ENCODE data around the gene DENND1C. TPM values are rescaled to one million over a fixed set of nuclear protein-coding genes. Genes with fewer than 3 reads are reported as not detected.

The DENND1C gene
- total and polyA plus RNA-seq, 2 of the 8 experiments (the other 6 are each of a cell fraction or from before 2014, with no cell fraction given): 3.6 to 4.0 TPM

DNA sequence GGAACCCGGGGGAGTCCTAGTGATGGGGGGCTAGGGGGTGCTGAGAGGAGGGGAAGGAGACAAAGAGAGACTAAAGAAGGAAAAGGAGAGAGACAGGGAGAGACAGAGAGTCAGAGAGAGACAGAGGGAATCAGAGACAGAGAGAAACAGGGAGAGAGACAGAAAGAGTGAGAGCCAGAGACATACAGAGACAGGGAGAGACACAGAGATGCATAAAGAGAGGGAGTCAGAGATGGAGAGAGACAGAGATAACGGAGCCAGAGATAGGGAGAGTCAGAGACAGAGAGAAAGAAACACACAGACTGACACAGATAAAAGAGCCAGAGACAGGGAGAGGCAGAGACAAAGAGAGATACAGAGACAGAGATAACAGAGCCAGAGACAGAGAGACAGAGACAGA lies 47.8 kb upstream of the DENND1C start:
- H4K8ac ChIP-seq (ENCODE audit: extremely low read depth, insufficient read depth, low read length): no peak overlapping the region
- H3K9me3 ChIP-seq (ENCODE audit: insufficient read depth in 2 of 2, low read depth in 1 of 2, low read length in 1 of 2): no peaks in the 10 kb centered on the region
- WGBS, 2 experiments (ENCODE audit: extremely low coverage in 1 of 2, insufficient coverage in 1 of 2, insufficient read length in 1 of 2, insufficient replicate concordance in 2 of 2, low coverage in 1 of 2, low lambda C conversion rate in 2 of 2, missing lambda C conversion rate in 1 of 2): 89% methylated on average over 1 of the region's 2 CpGs; no CpG with 5 or more reads in 1 of the 2 experiments
- H3K23me2 ChIP-seq (ENCODE audit: low read depth, low read length): peaks cover 19% of the 10 kb centered on the region
- H4K91ac ChIP-seq (replicated peaks; ENCODE audit: insufficient read length, low read length): peak overlapping the region; percentile 17
- H2BK120ac ChIP-seq (replicated peaks; ENCODE audit: low read depth, low read length): no peak overlapping the region
- H3K18ac ChIP-seq (ENCODE audit: extremely low read depth, low read length): no peak overlapping the region
- no peak overlapping the region for H3K4me3 ChIP-seq (ENCODE audit: extremely low read depth in 1 of 4, insufficient read depth in 2 of 4, low read depth in 3 of 4, low read length in 4 of 4)
- CTCF ChIA-PET (ENCODE audit: partially characterized antibody): no interaction called here
- H4K20me1 ChIP-seq (replicated peaks in 1 of 2; ENCODE audit: control insufficient read depth in 1 of 2, insufficient read depth in 2 of 2, low read length in 2 of 2): peaks cover 0 to 4% of the 10 kb centered on the region in 2 experiments
- H4K5ac ChIP-seq (ENCODE audit: insufficient read length, low read depth, low read length): no peak overlapping the region
- POLR2A ChIA-PET (ENCODE audit: partially characterized antibody): interaction anchor here (1.5 to 1.6 kb wide), 2 partner anchors 59 to 61 kb away, joined by 4 to 5 read pairs; no protein-coding TSS in a partner anchor
- no peak overlapping the region for H3K9ac ChIP-seq (replicated peaks in 1 of 4; ENCODE audit: extremely low read depth in 1 of 4, low read depth in 3 of 4, low read length in 3 of 4)
- H3K79me1 ChIP-seq (ENCODE audit: low read depth, low read length): peaks cover 4% of the 10 kb centered on the region
- FAIRE-seq: no peak
- H3K23ac ChIP-seq (ENCODE audit: insufficient read length): no peak overlapping the region
- H2BK12ac ChIP-seq (ENCODE audit: low read depth, low read length): peak overlapping the region; percentile 33; the same call in 1 of the 2 replicates
- H3K36me3 ChIP-seq (ENCODE audit: control insufficient read depth in 2 of 4, insufficient read depth in 4 of 4, low read length in 3 of 4): no peaks in the 10 kb centered on the region
- no peak for DNase-seq (ENCODE audit: low read depth in 1 of 2, low spot score in 2 of 2)
- H3K56ac ChIP-seq (replicated peaks; ENCODE audit: insufficient read length, low read depth, low read length): no peak overlapping the region
- H2BK5ac ChIP-seq (ENCODE audit: low read depth, low read length): no peak overlapping the region
- H3K27ac ChIP-seq (ENCODE audit: low read depth, low read length): no peak overlapping the region
- no peak overlapping the region for H3K14ac ChIP-seq (ENCODE audit: insufficient read length)
- H3K4me1 ChIP-seq (replicated peaks in 1 of 4; ENCODE audit: control insufficient read depth in 3 of 4, insufficient read depth in 4 of 4, low read length in 3 of 4): peaks cover 5 to 24% (median 16%) of the 10 kb centered on the region in 4 experiments
- H2AFZ ChIP-seq (ENCODE audit: low read length): no peak overlapping the region
- no peak overlapping the region; a peak in 1 of 4 replicates for H3K4me2 ChIP-seq (ENCODE audit: insufficient read depth in 1 of 2, low read depth in 2 of 2, low read length in 2 of 2)
- no peaks in the 10 kb centered on the region for H3K79me2 ChIP-seq (ENCODE audit: control insufficient read depth in 1 of 2, insufficient read depth in 2 of 2, low read length in 2 of 2)
- H3K27me3 ChIP-seq (replicated peaks in 1 of 4; ENCODE audit: control insufficient read depth in 3 of 4, extremely low read depth in 1 of 4, insufficient read depth in 3 of 4, low read length in 3 of 4): peaks cover 17 to 33% (median 32%) of the 10 kb centered on the region in 4 experiments
- peak overlapping the region; percentile 6; the same call in 1 of the 2 replicates for H2BK20ac ChIP-seq (ENCODE audit: low read length)
- no peak overlapping the region for H3K4ac ChIP-seq (replicated peaks; ENCODE audit: insufficient read length, low read depth, low read length)
- 0 out of 2 replicates have a peak overlapping the region, but pooled peaks have one; percentile 53 for H2AK5ac ChIP-seq (ENCODE audit: low read depth, low read length)
- peak overlapping the region; percentile 1; the same call in 1 of the 2 replicates for H2BK15ac ChIP-seq (ENCODE audit: low read length)
- TF ChIP-seq RBBP5 (IDR thresholded peaks at IDR 0.05; ENCODE audit: borderline replicate concordance, low read depth, low read length): no peak
- TF ChIP-seq CREB1 (IDR thresholded peaks at IDR 0.05): no peak
- TF ChIP-seq EZH2 (IDR thresholded peaks at IDR 0.05; ENCODE audit: low read depth, low read length, severe bottlenecking): no peak
- TF ChIP-seq EGR1 (IDR thresholded peaks at IDR 0.05; ENCODE audit: borderline replicate concordance, low read depth, low read length): no peak
- TF ChIP-seq ZNF274 (IDR thresholded peaks at IDR 0.05; ENCODE audit: borderline replicate concordance, extremely low read depth, low read length): no peak
- no peak for TF ChIP-seq SRF (IDR thresholded peaks at IDR 0.05; ENCODE audit: low read depth, low read length)
- no peak for TF ChIP-seq RFX5 (IDR thresholded peaks at IDR 0.05; ENCODE audit: borderline replicate concordance, low read depth, low read length)
- TF ChIP-seq RXRA (IDR thresholded peaks at IDR 0.05; ENCODE audit: insufficient read depth, low read depth, low read length): no peak
- no peak for TF ChIP-seq FOSL1 (IDR thresholded peaks at IDR 0.05; ENCODE audit: insufficient read depth, low read depth, low read length)
- TF ChIP-seq, protein P1, sequence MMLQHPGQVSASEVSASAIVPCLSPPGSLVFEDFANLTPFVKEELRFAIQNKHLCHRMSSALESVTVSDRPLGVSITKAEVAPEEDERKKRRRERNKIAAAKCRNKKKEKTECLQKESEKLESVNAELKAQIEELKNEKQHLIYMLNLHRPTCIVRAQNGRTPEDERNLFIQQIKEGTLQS (IDR thresholded peaks at IDR 0.05; ENCODE audit: insufficient read depth, low read depth, low read length): no peak
- TF ChIP-seq JUN (IDR thresholded peaks at IDR 0.05; ENCODE audit: low read depth, low read length): no peak
- TF ChIP-seq JUND (IDR thresholded peaks at IDR 0.05; ENCODE audit: low read length): no peak
- TF ChIP-seq SAP30 (IDR thresholded peaks at IDR 0.05; ENCODE audit: insufficient read depth, insufficient replicate concordance, low read length): no peak
- no peak for TF ChIP-seq SUZ12 (IDR thresholded peaks at IDR 0.05; ENCODE audit: low read length)
